H1 (cell line): Measurements from ENCODE around the gene E2F2. TPM values are rescaled to one million over a fixed set of nuclear protein-coding genes. Genes with fewer than 3 reads are reported as not detected.

Experiments used
- ATF3 ChIP-seq: IDR thresholded peaks from 2 replicates; pipeline ENCODE4 v1.6.1; 2011; ENCODE audit warnings: low read depth, mild to moderate bottlenecking, low read length; ENCODE audit not compliant: insufficient read depth
- CHD7 ChIP-seq: fragments of 300-600 bp; sonication (generic); IDR thresholded peaks from 2 replicates; pipeline ENCODE4 v1.7.1; 2012; ENCODE audit warnings: low read length, moderate library complexity, mild to moderate bottlenecking, inconsistent platforms; ENCODE audit not compliant: insufficient replicate concordance
- GTF2F1 ChIP-seq: IDR thresholded peaks from 2 replicates; pipeline ENCODE4 v1.6.1; 2012; ENCODE audit warnings: low read depth, low read length, improper control_type of control experiment, borderline replicate concordance
- TBP ChIP-seq: IDR thresholded peaks from 2 replicates; pipeline ENCODE4 v1.6.1; 2011; ENCODE audit warnings: low read depth, low read length, improper control_type of control experiment
- polyA plus RNA-seq, 7 experiments: library from polyadenylated mRNA; depleted of rRNA in 3 of 7; stranded (reverse) in 5 of 7; unstranded in 2 of 7; fragments of >200 nt in 5 of 7; fragments of 200-250 nt in 2 of 7; gene quantifications; 1 replicate in 5 of 7; 2 replicates in 1 of 7; 4 replicates in 1 of 7; pipeline versions ENCODE4 v1.2.1 to v1.2.3, GENCODE V29; 2011 to 2013; ENCODE audit warnings: missing spikeins in 2 of 7, mixed read lengths in 2 of 7
- total RNA-seq: library from RNA; stranded (reverse); fragmentation: NEBNext Ultra II Directional; extraction: Animal tissue kit (Norgen Biotek cat#: 25700); gene quantifications from 2 replicates; pipeline ENCODE4 v1.2.1, GENCODE V29; 2021

The E2F2 gene
- total and polyA plus RNA-seq, 2 of the 8 experiments (the other 6 are each of a cell fraction or from before 2014, with no cell fraction given) = 1.8 to 7.0 TPM

DNA sequence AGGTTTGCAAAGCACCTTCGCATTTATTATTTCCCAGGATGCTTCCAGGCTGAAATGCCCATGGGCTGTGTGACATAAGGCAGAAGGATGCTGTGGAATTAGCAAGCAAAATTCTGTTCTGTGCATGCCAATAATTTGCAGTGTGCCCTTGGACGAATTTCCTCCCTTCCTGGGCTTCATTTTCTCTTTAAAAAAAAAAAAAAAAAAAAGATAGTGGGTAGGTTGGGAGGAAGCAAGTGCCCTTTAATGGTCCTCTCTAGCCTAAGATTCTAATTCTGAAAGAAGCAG is 30.7 kb upstream of the E2F2 start (continued):
- TF ChIP-seq CHD7 = no peak
- no peak for TF ChIP-seq GTF2F1
- no peak for TF ChIP-seq TBP
- no peak for TF ChIP-seq ATF3
